ENCODE results near the gene HSD17B14.

- TF ChIP-seq CTCF (conservative IDR thresholded peaks at IDR 0.05; ENCODE audit: low read depth in 2 of 2) (no peak), POLR2AphosphoS5 (IDR thresholded peaks at IDR 0.05; ENCODE audit: low read depth) (no peak), JUNB (IDR thresholded peaks at IDR 0.05; ENCODE audit: unreplicated experiment) (no peak), EZH2 (IDR thresholded peaks at IDR 0.05; ENCODE audit: low read depth, unreplicated experiment) (no peak), ZNF331 (CRISPR knock-in tag; IDR thresholded peaks at IDR 0.05; ENCODE audit: low read depth) (no peak), NANOG (IDR thresholded peaks at IDR 0.05; ENCODE audit: borderline replicate concordance) (no peak), CREB1 (CRISPR knock-in tag; IDR thresholded peaks at IDR 0.05; ENCODE audit: low read depth) (no peak), EZH2phosphoT487 (IDR thresholded peaks at IDR 0.05; ENCODE audit: unreplicated experiment) (no peak), ZNF114 (CRISPR knock-in tag; IDR thresholded peaks at IDR 0.05) (no peak)
- TF ChIP-seq, protein P1, sequence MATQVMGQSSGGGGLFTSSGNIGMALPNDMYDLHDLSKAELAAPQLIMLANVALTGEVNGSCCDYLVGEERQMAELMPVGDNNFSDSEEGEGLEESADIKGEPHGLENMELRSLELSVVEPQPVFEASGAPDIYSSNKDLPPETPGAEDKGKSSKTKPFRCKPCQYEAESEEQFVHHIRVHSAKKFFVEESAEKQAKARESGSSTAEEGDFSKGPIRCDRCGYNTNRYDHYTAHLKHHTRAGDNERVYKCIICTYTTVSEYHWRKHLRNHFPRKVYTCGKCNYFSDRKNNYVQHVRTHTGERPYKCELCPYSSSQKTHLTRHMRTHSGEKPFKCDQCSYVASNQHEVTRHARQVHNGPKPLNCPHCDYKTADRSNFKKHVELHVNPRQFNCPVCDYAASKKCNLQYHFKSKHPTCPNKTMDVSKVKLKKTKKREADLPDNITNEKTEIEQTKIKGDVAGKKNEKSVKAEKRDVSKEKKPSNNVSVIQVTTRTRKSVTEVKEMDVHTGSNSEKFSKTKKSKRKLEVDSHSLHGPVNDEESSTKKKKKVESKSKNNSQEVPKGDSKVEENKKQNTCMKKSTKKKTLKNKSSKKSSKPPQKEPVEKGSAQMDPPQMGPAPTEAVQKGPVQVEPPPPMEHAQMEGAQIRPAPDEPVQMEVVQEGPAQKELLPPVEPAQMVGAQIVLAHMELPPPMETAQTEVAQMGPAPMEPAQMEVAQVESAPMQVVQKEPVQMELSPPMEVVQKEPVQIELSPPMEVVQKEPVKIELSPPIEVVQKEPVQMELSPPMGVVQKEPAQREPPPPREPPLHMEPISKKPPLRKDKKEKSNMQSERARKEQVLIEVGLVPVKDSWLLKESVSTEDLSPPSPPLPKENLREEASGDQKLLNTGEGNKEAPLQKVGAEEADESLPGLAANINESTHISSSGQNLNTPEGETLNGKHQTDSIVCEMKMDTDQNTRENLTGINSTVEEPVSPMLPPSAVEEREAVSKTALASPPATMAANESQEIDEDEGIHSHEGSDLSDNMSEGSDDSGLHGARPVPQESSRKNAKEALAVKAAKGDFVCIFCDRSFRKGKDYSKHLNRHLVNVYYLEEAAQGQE (IDR thresholded peaks at IDR 0.05; ENCODE audit: unreplicated experiment) = no peak
These were observed 65.4 kb downstream of the HSD17B14 start for GRCh38 chr19:48770734-48771472.
